Retina (tissue), 1 donor: ENCODE results near the gene SNAP47.
"Not testable (repeated sequence)": the region's sequence is repeated elsewhere in the genome, so short reads cannot be mapped to it uniquely, and the experiment has no call there.

Experiments used
- DNase-seq: peaks from one replicate; pipeline ENCODE4 v3.0.0-alpha.2; 2016

Gene SNAP47, protein sequence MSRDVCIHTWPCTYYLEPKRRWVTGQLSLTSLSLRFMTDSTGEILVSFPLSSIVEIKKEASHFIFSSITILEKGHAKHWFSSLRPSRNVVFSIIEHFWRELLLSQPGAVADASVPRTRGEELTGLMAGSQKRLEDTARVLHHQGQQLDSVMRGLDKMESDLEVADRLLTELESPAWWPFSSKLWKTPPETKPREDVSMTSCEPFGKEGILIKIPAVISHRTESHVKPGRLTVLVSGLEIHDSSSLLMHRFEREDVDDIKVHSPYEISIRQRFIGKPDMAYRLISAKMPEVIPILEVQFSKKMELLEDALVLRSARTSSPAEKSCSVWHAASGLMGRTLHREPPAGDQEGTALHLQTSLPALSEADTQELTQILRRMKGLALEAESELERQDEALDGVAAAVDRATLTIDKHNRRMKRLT

DNA sequence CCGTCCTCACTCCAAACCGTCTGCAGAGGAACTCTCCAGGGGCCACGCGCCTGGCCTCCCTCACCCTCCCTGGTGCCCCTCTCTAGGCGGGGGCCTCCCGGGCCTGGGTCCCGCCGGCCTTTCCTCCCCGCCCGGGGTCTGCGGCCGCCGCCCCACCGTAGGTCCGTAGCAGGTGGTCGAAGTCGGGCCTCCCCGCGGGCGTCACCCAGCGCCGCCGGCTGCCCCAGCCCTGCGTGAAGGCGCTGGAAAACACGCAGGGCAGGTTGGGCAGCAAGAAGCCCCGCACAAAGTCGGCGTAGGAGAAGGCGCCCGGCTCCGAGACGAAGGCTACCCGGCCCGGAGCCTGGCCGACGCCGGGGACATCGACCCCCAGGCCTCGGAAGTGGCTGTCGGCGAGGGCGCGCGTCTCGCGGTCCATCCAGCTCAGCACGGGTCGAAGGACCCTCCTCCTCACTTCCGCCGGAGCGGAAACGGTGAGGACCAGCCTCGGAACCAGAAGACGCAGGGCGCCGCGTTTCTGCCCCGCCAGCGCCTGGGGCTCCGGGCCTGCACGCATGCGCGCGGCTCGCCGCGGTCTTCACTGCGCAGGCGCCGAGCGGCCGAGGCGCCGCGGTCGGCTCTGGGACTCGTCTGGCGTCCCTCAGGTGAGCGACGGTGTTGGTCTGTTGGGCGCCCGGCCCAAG, at the start of gene SNAP47, which contains the start of gene JMJD4:
SNAP47 (plus strand) TSS at position 580 of the 683 bp plus-strand sequence. CDS start 12,302 bp downstream, outside the sequence.
JMJD4 (minus strand) TSS at position 447 of the 683 bp plus-strand sequence; CDS start at position 418, 29 bp downstream.
- DNase-seq = peak; percentile 97

DNA sequence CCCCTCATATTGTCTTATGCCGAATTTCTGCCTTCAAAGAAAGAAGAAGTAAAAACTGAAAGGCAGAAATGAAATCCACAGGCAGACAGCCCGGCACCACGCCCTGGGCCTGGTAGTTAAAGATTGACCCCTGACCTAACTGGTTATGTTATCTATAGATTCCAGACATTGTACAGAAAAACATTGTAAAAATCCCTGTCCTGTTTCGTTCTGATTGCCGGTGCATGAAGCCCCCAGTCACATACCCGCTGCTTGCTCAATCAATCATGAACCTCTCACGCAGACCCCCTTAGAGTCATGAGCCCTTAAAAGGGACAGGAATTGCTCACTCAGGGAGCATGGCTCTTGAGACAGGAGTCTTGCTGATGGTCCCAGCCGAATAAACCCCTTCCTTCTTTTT, 49.4 kb upstream of the SNAP47 start:
- no peak for DNase-seq

DNA sequence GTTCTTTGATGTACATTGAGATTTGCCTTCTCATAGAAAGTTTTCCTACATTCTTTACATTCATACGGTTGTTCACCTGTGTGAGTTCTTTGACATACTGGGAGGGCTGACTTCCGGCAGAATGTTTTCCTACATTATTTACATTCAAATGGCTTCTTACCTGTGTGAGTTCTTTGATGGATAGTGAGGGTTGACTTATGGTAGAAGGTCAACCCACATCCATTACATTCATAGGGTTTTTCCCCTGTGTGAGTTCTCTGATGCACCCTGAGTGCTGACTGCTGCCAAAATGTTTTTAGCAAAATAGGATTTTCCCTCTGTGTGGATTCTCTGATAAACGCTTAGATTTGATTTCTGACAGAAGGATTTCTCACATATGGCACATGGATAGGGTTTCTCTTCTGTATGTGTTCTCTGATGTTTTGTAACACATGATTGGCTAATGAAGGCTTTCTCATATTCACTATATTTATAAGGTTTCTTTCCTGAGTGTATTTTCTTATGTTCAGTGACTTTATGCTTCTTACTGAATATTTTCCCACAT, 37.8 kb upstream of the SNAP47 start:
- DNase-seq = no peak

DNA sequence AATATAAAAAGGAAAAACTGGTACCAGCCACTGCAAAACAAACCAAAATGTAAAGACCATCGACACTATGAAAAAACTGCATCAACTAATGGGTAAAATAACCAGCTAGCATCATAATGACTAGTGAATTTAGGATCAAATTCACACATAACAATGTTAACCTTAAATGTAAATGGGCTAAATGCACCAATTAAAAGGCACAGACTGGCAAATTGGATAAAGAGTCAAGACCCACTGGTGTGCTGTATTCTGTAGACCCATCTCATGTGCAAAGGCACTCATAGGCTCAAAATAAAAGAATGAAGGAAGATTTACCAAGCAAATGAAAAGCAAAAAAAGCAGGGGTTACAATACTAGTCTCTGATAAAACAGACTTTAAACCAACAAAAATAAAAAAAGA, 33.6 kb upstream of the SNAP47 start:
- not testable (repeated sequence) for DNase-seq

DNA sequence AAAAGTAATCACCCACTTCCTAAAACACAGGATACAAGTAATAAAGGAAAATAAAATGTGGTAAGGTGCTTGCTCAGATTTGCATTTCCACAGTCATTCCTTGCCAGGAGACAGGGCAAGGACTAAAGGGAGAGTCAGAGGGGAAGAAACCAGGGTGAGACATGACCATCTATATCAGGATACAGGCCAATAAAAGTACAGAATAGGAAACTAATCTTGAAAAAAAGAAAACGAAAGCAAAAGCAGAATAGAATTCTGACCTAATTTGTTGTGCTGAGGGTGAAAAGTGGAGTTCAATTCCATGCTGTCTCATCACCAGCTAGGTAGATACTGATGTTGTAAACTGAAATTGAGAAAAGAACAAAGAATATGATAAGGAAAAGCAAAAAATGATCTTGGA, 27.4 kb upstream of the SNAP47 start:
- no peak for DNase-seq

DNA sequence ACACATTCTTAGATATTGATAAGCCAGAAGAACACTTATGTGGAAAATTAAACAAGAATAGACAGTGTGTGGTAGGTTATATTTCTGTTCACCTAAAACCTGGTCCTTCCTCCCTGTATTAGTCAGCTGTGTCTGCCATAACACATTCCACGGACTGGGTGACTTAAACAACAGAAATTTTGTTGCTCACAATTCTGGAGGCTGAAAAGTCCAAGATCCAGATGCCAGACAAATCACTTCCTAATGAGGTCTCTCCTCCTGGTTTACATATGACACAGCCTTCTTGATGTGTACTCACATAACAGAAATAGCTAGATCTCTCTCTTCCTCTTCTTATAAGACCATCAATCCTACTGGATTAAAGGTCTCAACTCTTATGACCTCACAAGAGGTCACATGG, 25.8 kb upstream of the SNAP47 start:
- DNase-seq = no peak

DNA sequence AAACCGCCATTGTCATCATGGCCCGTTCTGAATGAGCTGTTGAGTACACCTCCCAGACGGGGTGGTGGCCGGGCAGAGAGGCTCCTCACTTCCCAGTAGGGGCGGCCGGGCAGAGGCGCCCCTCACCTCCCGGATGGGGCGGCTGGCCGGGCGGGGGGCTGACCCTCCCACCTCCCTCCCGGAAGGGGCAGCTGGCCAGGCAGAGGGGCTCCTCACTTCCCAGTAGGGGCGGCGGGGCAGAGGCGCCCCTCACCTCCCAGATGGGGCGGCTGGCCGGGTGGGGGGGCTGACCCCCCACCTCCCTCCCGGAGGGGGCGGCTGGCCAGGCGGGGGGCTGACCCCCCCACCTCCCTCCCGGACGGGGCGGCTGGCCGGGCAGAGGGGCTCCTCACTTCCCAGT, 24.8 kb upstream of the SNAP47 start:
- DNase-seq = not testable (repeated sequence)

DNA sequence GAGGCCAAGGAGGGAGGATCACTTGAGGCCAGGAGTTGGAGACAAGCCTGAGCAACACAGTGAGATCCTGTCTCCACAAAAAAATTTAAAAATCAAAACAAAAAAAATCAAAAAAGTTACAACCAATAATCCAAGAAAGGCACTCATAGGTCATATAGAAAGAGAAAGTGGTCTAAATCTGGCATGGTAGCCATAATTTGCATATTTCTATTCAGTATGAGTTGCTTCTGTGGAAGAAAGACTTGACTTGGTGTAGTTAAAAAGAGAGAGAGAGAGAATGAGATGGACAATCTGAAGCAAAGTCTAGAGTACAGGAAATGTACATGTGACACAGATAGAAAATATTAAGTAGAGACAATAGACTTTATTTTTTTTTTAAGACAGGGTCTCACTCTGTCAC, 22.6 kb upstream of the SNAP47 start:
- no peak for DNase-seq

DNA sequence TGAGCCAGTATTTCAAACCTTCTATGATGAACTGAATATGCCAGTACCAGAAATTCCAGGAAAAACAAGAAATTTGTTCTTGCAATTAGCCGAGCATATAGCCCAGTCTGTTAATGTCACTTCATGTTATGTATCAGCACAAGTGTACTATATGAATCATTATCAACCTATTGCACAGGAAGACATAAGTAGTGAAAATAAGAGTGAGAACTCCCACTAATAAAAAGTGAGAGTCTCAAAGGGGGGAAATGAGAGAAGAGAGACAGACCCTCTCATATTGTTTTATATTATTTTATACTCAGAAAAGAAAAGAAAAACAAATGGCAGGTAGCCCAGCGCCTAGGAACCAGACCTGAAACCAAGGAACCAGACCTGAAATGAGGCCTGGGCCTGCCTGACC, 16.3 kb upstream of the SNAP47 start:
- DNase-seq = no peak

DNA sequence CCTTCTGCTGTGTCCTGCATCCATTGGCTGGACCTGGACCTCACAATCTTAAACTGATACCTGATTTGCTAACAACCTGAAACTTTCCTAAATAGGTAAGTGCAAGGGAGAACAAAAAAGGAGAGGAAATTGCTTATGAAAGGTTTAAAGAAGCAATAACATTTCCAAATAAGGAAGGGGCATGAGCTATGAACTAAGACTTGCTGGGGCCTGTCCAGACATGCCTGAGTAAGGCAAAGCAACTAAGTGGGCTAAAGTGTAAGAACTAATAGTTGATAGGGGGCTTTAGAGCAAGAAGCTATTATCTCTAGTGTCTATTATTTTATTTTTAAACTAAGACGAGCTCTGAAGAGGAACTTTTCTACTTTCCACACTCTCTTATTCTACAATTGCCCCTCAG, 11.8 kb upstream of the SNAP47 start:
- DNase-seq = no peak

DNA sequence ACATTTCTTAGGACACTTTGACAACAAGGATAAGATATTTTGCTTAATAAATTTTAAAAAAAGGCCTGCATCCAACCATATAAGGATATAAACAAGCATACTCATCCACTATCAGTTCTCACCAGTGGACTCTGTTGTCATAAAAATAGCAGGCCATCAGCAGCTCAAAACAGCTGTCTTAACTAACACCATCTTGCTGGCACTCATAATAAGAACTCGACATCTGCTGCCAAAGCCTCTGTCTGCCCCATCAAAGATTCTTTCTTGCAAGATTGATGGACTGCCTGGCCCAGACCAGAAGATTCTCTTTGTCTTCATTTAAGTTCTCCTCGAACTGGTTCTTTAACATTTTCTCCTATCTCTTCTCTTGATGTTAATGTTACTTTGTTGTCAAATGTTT, 10.2 kb upstream of the SNAP47 start:
- DNase-seq = no peak

DNA sequence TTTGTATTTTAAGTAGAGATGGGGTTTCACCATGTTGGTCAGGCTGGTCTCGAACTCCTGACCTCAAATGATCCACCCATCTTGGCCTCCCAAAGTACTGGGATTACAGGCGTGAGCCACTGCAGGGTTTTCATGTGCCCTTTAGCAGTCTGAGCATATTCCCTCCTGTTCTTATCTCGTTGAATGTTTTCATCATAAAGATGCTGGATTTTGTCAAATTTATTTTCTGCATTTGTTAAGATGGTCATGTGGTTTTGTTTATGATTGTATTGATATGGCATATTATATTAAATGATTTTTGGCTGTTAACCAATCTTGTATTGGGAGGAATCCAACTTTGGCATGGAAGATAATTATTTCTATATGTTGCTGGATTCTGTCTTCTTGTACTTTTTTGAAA, 8.9 kb upstream of the SNAP47 start:
- DNase-seq = no peak

DNA sequence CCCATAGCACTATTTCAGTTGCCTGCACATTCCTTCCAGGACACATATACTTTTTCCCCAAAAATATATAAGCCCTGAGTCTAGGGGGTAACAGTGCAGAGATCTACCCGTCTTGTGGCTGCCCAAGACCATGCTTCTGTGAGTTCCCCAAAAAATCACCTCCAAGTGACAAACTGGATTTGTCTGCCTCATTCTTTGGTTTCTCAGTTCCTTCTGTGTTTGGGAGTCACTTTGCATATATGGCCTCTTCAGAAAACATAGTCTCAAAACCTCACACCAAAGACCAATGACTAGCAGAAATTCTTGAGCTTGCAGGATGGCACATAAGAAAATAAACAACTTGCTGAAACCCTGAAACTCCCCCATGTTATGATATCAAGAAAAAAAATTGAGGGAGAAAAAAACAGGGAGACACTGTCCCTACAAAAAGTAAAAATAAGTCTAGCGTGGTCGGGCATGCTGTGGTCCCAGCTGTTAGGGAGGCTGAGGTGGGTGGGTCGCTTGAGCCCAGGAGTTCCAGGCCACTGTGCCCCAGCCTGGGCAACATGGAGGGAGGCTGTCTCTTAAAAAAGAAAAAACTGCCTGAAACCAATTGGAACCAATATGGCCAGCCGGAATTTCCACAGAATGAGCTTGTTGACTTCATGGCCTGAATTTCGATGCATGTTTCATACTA, 8.2 kb upstream of the SNAP47 start:
- no peak for DNase-seq

DNA sequence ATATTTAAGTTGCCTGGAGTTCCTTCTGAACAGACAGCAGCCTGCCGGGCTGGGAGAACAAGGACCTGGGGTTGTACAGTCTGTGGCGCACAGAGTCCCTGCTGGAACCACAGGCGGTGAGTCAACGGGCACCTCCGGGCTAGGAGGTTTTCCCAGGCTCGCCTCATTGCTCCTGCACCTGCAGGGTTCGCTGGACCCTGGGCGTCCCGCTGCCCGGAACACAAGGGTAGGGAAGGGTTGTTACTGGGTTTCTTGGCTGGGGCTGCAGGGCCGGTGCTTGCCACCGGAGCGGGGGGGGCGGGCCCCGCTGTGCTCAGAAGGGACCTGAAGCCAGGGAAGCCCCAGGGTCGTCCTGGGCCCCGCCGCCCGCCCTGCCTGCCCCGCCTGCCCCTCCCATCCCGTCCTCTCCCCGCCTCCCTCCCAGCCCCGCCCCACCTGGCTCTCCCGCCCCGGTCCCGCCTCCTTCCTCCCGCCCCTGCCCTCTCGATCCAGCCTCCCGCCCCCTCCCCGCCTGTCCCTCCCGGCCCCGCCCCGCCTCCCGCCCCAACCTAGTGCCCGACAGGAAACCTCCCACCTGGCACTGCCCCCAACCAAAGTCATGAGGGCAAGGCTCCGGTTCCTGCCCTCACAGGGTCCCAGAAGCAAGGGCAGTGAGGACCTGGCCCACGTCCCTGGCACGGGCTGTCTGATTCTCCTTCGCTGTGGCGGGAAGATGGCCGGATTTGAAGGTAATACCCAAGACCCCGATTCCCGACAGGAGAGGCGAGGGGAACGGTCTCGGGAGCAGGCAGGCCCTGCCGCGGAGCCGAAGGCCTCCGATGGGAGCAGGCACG, 7.0 kb upstream of the SNAP47 start:
- peak; percentile 61 for DNase-seq

DNA sequence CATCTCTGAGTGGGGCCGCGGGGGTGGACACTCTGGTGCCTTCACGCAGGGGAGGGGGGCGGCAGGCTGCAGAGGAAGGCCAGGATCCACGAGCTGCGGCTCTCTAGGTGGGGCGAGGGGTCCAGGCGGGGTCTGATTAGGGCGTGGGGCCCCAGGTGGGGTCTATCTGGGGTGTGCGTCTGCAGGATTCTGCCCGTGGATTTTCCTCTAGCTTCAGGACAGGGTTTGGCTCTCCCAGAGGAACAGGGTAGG, 6.4 kb upstream of the SNAP47 start:
- DNase-seq = no peak

DNA sequence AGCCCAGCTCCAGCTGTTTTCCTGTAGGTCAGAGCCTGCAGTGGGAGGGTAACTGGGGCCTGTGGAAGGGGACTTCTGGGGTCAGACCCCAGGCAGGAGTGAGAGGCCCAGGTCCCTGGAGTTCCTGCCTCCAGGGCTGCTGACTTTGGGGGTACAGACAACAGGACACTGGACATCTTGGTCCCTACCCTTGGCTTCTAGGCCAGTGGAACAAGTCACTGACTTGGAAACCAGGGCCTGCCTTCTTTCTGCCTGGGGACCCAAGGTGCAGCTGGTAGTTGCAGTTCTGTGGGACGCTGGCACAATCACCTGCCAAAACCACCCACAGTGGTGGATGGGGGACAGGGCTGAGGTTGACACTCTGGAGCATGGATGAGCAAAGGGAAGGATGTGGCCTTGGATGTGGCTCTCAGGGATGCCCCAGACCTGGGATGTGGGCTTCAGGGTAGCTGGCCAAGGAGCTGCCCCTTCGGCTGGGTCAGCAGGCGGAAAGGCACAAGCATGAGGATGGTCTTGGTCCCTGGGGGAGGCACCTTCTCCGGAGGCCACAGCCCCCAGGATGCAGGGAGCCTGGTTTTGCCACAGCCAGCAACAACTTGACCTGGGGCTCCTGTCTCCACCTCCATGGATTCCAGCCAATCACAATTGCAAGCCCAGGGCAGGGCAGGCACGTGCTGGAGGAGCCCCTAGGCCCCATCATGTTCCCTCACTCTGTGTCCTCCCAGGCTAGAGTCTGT, 5.9 kb upstream of the SNAP47 start:
- peak; percentile 26 for DNase-seq

DNA sequence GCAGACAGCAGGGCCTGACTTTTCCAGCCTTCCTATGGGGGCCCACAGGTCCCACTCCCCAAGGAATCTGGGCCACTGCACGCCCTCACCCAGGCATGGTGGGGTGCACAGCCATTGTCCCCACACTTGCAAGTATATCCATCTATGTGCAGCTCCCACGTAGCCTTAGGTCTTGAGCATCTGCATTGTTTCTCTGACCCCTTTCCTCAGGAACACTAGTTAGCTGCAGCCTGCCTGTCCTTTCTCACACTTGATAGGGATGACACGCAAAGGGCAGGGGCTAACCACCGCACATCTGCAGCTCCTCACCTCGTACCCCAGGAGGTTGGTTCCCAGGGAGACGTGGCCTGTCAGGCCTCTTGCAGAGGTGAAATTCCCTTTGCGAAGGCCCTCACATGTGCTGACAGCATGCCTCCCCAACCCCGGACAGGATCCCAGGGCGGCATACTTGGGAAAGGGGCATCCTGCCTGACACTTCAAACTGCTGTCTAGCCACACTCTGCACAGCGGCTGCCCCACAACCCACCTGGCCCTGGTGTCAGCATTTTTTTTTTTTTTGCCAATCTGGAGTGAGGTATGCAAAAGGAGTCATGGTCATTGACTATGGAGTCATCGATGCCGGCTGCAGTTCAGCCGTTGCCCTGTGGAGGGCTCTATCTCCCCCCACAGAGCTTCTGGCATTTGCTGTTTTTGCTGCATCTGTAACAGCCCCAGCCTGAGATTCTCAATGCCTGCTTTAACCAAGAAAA, 5.2 kb upstream of the SNAP47 start:
- peak; percentile 56 for DNase-seq

DNA sequence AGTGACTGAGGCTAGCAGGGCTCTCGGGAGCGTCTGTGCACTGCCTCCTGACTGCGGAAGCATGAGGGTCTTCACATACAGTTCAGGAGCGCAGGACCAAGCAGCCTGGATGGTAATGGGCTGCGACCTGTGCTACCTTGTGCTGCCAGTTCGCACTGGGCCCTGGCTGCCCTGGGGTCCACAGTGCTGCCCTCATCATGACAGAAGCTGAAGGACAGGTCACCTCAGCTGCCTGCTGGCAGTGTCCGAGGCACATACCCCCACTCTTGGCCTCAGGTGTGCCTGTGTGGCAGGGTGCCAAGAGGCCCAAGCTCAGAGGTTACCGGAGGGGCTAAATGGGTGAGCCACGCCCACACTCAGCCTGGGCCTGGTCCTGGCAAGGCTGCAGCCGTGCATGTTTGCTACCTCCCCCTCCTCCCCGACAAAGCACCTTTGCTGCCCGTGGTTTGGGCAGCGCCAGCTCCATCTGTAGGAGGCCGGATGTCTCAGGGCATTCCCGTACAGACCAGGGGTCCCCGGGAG, 4.5 kb upstream of the SNAP47 start:
- DNase-seq = no peak

DNA sequence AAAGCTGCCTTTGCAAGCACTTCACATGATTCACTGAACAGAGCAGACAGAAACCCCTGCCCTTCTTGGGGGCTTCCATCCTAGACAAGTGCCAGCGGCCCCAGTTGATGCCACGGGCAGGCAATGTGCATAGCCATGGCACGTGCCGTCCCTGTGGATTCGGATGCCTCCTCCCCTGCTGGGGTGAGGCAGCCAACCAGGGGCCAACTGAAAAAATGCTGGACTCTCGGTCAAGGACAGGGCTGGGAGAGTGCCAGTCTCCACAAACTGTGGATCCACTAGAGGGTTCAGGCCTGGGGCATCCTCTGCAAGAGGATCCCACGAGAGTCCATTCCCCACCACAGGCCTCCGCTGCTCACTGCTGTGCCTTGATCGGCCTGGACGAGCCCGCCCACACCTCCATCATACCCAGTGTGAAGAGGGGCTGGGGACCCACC, 4.0 kb upstream of the SNAP47 start:
- DNase-seq = no peak

DNA sequence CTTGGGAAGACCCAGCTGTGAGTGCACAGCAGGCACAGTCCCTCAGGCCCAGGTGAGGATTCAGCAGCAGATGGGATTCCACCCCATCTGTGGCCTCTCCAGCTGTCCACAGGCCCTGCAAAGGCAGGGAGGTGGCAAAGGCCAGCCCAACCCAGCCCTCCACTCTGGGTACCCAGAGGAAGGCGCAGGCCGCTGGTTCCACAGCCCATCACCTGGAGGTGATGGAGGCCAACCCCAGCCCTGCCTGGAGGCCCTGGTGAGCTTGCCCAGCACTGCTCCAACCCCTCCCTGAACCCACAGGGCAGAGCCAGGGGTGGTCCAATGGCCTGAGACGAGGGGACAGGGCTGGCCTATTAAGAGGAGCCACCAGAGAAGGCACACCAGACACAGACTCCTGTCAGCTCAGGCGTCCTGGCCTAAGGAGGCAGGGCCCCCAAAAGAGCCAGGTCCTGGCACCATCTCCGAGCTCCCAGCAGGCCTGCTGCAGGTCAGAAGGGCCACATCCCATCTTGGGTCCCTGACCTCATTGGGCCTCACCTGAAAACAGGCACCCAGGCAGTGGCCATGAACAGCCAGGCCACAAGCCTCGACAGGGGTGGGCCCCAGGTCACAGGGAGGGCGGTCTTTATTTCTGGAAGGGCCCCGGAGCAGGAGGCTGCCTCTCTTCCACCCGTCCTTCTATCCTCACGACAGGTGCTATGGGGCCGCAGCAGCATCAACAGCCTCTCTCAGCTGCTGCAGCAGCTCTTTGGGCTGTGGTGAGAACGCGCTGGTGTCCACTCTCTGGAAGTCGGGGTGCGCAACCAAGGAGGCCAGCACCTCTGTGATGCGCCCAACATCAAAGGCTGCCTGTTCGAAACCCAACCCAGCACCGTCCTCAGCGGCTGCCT, 3.3 kb upstream of the SNAP47 start:
- DNase-seq = no peak
